ENCODE data around the gene PHAF1.
A peak's percentile ranks its signal among the peaks of the same experiment; 100 is the strongest.

The PHAF1 gene

DNA sequence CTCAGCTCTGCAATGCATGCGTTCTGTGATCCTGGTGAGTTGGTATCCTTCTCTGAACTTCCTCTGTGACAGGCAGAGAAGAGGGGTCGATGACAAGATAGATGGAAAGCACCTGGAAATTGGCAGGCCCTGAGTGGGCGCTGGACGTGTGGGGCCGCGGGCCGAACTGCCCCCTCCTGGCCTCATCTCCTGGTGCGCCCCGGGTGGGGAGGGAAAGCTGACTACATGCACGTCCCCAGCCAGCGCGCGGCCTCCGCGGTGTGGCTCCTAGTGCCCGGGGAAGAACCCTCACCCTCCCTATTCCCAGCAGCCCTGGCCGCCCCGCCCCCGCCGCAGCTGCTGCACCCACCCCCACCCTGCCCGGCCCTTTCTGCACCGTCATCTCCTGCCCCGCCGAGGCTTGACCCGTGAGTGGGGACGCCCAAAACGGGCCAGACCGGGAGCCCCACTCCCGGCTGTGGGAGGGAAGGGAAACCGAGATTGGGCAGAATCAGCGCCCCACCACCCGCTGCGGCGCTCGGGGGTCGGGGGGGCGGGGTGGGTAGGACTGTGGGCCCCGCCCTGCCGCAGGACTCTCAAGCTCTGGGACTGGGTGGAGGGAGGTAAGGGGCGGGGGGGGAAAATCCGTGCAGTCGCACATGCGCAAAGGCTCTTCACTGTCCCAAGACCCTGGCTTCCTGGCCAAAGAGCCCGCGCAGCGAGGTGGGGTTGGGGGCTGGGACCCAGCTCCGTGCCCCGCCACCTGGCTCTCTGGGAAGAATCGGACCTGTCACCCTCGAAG lies 60.6 kb downstream of the PHAF1 start, which contains the start of gene NOL3:
NOL3 (plus strand) TSS at position 371 of the 781 bp plus-strand sequence.
- DNase-seq (ENCODE audit: low spot score) (no peak), ATAC-seq (ENCODE audit: low read depth) (peak; percentile 47)
- peaks cover 5% of the 10 kb centered on the region for H3K36me3 ChIP-seq (ENCODE audit: low read depth)
- TF ChIP-seq CTCF (IDR thresholded peaks at IDR 0.05; ENCODE audit: poor library complexity, severe bottlenecking), result peak; percentile 13
- H3K4me3 ChIP-seq (ENCODE audit: severe bottlenecking), result peak within 1 kb of the TSS; percentile 39
- H3K27me3 ChIP-seq (ENCODE audit: insufficient read depth, poor library complexity, severe bottlenecking), result no peaks in the 10 kb centered on the region
- no peaks in the 10 kb centered on the region for H3K9me3 ChIP-seq (ENCODE audit: severe bottlenecking)
- peak within 1 kb of the TSS; percentile 73 for H3K27ac ChIP-seq (ENCODE audit: poor library complexity, severe bottlenecking)
- H3K4me1 ChIP-seq (ENCODE audit: insufficient read depth, poor library complexity, severe bottlenecking), result peaks cover 21% of the 10 kb centered on the region

- DNase-seq (ENCODE audit: low spot score), result no peak
Measured at GRCh38 chr16:67170949-67171649, 61.4 kb downstream of the PHAF1 start.

GRCh38 chr16:67173323-67173722 lies 63.6 kb downstream of the PHAF1 start:
- Histone ChIP-seq H3K4me3 (ENCODE audit: severe bottlenecking) (peak overlapping the region; percentile 31), H3K27me3 (ENCODE audit: insufficient read depth, poor library complexity, severe bottlenecking) (no peaks in the 10 kb centered on the region), H3K27ac (ENCODE audit: poor library complexity, severe bottlenecking) (peak overlapping the region; percentile 80), H3K4me1 (ENCODE audit: insufficient read depth, poor library complexity, severe bottlenecking) (peaks cover 21% of the 10 kb centered on the region), H3K9me3 (ENCODE audit: severe bottlenecking) (no peaks in the 10 kb centered on the region), H3K36me3 (ENCODE audit: low read depth) (peaks cover 9% of the 10 kb centered on the region)
- no peak for TF ChIP-seq CTCF (IDR thresholded peaks at IDR 0.05; ENCODE audit: poor library complexity, severe bottlenecking)
- no peak for DNase-seq (ENCODE audit: low spot score)
- ATAC-seq (ENCODE audit: low read depth), result no peak

More at GRCh38 chr16:67170949-67171649, 61.4 kb downstream of the PHAF1 start:
- Histone ChIP-seq H3K9me3 (ENCODE audit: severe bottlenecking) (no peaks in the 10 kb centered on the region), H3K4me1 (ENCODE audit: insufficient read depth, poor library complexity, severe bottlenecking) (peaks cover 21% of the 10 kb centered on the region), H3K27ac (ENCODE audit: poor library complexity, severe bottlenecking) (peak overlapping the region; percentile 73), H3K36me3 (ENCODE audit: low read depth) (peaks cover 9% of the 10 kb centered on the region), H3K27me3 (ENCODE audit: insufficient read depth, poor library complexity, severe bottlenecking) (no peaks in the 10 kb centered on the region), H3K4me3 (ENCODE audit: severe bottlenecking) (peak overlapping the region; percentile 39)
- ATAC-seq (ENCODE audit: low read depth), result peak; percentile 2
- TF ChIP-seq CTCF (IDR thresholded peaks at IDR 0.05; ENCODE audit: poor library complexity, severe bottlenecking), result no peak

DNA sequence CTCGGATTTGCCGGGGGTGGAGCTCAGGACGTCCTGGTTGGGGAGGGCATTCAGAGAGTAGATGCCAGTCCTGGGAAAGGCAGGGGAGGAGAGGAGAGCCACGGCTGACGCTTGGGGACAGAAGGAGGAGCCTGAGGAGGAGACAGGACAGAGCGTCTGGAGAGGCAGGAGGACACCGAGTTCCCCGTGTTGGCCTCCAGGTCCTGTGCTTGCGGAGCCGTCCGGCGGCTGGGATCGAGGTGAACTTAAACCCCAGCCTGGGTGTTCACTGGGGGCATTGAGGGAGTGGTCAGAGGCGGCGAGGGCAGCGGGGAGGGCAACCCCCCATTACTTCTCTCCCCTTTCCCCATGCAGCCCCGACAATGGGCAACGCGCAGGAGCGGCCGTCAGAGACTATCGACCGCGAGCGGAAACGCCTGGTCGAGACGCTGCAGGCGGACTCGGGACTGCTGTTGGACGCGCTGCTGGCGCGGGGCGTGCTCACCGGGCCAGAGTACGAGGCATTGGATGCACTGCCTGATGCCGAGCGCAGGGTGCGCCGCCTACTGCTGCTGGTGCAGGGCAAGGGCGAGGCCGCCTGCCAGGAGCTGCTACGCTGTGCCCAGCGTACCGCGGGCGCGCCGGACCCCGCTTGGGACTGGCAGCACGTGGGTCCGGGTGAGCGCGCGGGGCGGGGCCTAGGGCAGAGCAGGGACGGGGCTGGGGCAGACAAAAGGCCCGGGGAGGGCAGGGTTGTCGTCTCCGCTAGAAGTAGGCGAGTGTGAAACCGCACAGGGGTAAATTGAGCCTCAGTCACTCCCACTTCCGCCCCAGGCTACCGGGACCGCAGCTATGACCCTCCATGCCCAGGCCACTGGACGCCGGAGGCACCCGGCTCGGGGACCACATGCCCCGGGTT lies 64.3 kb downstream of the PHAF1 start:
- peak; percentile 95 for DNase-seq (ENCODE audit: low spot score)
- peak overlapping the region; percentile 80 for H3K27ac ChIP-seq (ENCODE audit: poor library complexity, severe bottlenecking)
- peak; percentile 72 for ATAC-seq (ENCODE audit: low read depth)

More for the DNA sequence above, 64.3 kb downstream of the PHAF1 start:
- peak overlapping the region; percentile 31 for H3K4me3 ChIP-seq (ENCODE audit: severe bottlenecking)
- TF ChIP-seq CTCF (IDR thresholded peaks at IDR 0.05; ENCODE audit: poor library complexity, severe bottlenecking), result peak; percentile 20
- no peaks in the 10 kb centered on the region for H3K27me3 ChIP-seq (ENCODE audit: insufficient read depth, poor library complexity, severe bottlenecking)
- H3K9me3 ChIP-seq (ENCODE audit: severe bottlenecking), result no peaks in the 10 kb centered on the region
- peaks cover 21% of the 10 kb centered on the region for H3K4me1 ChIP-seq (ENCODE audit: insufficient read depth, poor library complexity, severe bottlenecking)
- H3K36me3 ChIP-seq (ENCODE audit: low read depth), result peaks cover 9% of the 10 kb centered on the region
